ENCODE measurements around the gene IRF4. TPM values are rescaled to one million over a fixed set of nuclear protein-coding genes. Genes with fewer than 3 reads are reported as not detected.

The IRF4 gene
- total and polyA plus RNA-seq, 4 donors, result 0.11 to 1.0 (median 0.42) TPM

DNA sequence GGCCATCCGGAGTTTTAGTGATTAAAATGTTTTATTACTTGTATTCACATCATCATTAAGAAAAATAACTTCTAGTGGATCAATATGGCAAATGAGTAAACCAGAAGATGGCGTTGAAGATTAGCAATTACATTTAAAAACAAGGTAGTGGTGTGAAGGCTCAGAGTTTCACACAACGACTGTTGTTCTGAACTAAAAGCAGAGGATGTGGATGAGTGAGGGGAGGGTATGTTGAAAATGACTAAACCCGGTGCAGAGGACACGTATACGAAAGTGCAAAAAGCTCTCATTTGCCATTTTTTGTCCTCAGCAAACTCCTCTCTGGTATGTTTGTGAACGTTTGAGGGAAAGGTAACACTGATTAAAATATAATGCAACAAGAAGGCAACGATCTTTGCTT, 1.9 kb upstream of the IRF4 start:
- DNase-seq (ENCODE audit: low read depth in 4 of 6, low spot score in 6 of 6), result peak in 1 of 6 donors; percentile 30
- 60% methylated on average over 3 of the region's 8 CpGs for WGBS (ENCODE audit: insufficient coverage)
- H3K36me3 ChIP-seq (ENCODE audit: control insufficient read depth, insufficient read depth, low read length), result no peaks in the 10 kb centered on the region
- peaks cover 62% of the 10 kb centered on the region for H3K27me3 ChIP-seq (ENCODE audit: control insufficient read depth, insufficient read depth, low read length)
- no peaks in the 10 kb centered on the region for H3K9me3 ChIP-seq (ENCODE audit: control insufficient read depth, insufficient read depth, low read length)
- H3K27ac ChIP-seq (ENCODE audit: low read depth, low read length), result no peak overlapping the region
- H3K4me3 ChIP-seq (ENCODE audit: low read depth, low read length), result no peak overlapping the region
- H3K4me1 ChIP-seq (ENCODE audit: control insufficient read depth, insufficient read depth, low read length), result peaks cover 27% of the 10 kb centered on the region

DNA sequence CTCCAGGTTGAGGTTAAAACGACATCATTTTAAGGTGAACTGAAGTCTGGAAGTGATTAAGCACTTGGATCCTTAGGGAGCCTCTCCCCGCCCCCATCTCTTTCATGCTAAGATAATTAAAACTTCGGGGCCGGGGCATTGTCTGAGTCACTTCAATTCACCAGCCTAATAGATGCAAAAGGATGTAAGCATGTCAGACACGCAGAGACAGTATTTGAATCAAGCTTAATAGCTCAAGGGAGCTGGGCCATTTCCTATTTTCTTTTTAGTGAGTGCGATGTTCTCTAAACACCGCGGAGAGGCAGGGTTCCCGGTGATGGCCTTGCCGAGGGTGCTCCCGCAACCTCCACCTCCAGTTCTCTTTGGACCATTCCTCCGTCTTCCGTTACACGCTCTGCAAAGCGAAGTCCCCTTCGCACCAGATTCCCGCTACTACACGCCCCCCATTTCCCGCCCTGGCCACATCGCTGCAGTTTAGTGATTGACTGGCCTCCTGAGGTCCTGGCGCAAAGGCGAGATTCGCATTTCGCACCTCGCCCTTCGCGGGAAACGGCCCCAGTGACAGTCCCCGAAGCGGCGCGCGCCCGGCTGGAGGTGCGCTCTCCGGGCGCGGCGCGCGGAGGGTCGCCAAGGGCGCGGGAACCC, 516 bp upstream of the IRF4 start:
- H3K9me3 ChIP-seq (ENCODE audit: control insufficient read depth, insufficient read depth, low read length), result no peaks in the 10 kb centered on the region
- under 1% methylated on average over 40 of the region's 44 CpGs for WGBS (ENCODE audit: insufficient coverage)
- peaks cover 74% of the 10 kb centered on the region for H3K27me3 ChIP-seq (ENCODE audit: control insufficient read depth, insufficient read depth, low read length)
- H3K4me3 ChIP-seq (ENCODE audit: low read depth, low read length), result no peak overlapping the region
- H3K4me1 ChIP-seq (ENCODE audit: control insufficient read depth, insufficient read depth, low read length), result peaks cover 27% of the 10 kb centered on the region
- no peak overlapping the region for H3K27ac ChIP-seq (ENCODE audit: low read depth, low read length)
- peak in 2 of 6 donors; percentile 24 to 41 for DNase-seq (ENCODE audit: low read depth in 4 of 6, low spot score in 6 of 6)
- no peaks in the 10 kb centered on the region for H3K36me3 ChIP-seq (ENCODE audit: control insufficient read depth, insufficient read depth, low read length)

DNA sequence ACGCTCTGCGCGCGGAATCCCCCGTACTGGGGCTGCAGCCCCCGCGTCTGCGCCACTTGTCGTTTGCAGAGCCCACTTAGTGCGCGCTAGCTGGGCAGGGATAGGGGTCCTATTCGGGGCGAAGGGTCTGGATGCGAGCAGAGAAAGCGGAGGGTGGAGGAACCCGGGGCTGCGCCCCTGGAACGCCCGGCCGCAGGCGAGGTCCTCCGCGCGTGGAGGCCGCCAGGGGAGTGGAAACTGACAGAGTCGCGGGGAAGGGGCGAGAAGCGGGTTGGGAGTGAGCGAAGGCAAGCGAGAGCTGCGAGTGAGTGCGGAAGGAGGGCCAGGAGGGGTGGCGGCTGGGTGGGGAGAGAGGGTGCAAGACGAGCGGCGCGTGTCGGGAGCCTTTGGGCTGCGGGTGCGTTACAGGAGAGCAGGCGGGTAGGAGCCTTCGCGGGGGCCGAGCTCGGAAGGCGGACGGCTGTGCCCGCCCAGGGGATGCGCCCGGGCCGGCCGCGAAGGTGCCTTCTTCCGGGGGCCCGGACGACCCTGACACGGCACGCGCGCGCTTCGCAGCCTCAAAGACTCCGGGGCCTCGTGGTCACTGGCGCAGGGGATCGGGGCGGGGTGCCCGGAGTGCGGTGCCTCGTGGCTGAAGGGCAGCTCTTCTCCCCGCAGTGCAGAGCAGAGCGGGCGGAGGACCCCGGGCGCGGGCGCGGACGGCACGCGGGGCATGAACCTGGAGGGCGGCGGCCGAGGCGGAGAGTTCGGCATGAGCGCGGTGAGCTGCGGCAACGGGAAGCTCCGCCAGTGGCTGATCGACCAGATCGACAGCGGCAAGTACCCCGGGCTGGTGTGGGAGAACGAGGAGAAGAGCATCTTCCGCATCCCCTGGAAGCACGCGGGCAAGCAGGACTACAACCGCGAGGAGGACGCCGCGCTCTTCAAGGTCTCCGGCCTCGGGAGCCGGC, 1.2 kb downstream of the IRF4 start:
- Histone ChIP-seq H3K27me3 (ENCODE audit: control insufficient read depth, insufficient read depth, low read length) (peaks cover 79% of the 10 kb centered on the region), H3K4me3 (ENCODE audit: low read depth, low read length) (no peak overlapping the region), H3K27ac (ENCODE audit: low read depth, low read length) (no peak overlapping the region), H3K9me3 (ENCODE audit: control insufficient read depth, insufficient read depth, low read length) (no peaks in the 10 kb centered on the region), H3K36me3 (ENCODE audit: control insufficient read depth, insufficient read depth, low read length) (no peaks in the 10 kb centered on the region), H3K4me1 (ENCODE audit: control insufficient read depth, insufficient read depth, low read length) (peaks cover 27% of the 10 kb centered on the region)
- WGBS (ENCODE audit: insufficient coverage), result under 1% methylated on average over 108 of the region's 108 CpGs
- peak in 2 of 6 donors; percentile 26 to 50 for DNase-seq (ENCODE audit: low read depth in 4 of 6, low spot score in 6 of 6)

DNA sequence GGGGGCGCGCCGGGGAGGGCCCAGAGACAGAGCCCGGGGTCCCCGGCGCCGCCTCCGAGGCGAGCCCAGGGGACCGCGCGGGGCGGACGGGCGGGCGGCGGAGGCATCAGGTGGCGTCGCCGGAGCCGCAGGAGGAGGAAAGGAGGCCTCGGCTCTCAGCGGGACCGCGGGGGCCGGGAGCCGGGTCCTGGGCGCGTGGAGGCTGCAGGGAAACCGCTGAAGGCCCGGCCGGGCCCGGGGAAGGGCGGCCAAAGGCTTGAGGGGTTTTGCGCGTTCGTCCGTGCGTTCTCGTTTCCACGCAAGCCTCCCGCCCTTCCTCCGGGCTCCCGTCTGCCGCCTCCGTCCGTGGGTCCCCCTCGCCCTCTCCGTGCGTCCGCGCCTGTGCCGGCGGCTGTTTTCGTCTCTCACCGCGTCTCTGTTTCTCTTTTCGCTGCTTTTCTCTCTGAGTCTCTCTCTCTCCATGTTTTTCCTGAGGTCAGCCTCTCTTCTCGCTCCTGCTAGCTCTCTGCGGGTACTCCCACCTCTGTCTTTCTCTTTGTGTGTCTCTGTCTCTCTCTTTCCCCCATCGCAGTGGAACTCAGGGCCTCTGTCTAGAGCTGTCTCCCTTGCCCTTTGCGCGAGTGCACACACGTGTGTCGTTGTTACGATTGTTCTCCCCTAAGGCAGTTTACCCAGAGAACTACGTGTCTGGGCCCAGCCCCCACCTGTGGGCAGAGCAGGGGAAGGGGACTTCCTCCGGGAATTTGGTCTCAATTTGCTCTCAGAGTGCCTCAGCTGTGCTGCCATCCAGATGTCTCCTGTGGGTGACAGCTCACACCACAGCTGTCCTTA, 2.1 kb downstream of the IRF4 start:
- no peak overlapping the region for H3K27ac ChIP-seq (ENCODE audit: low read depth, low read length)
- WGBS (ENCODE audit: insufficient coverage), result 1% methylated on average over 68 of the region's 68 CpGs
- DNase-seq (ENCODE audit: low read depth in 4 of 6, low spot score in 6 of 6), result peak in 2 of 6 donors; percentile 12 to 22
- H3K9me3 ChIP-seq (ENCODE audit: control insufficient read depth, insufficient read depth, low read length), result no peaks in the 10 kb centered on the region
- H3K4me1 ChIP-seq (ENCODE audit: control insufficient read depth, insufficient read depth, low read length), result peaks cover 27% of the 10 kb centered on the region
- no peaks in the 10 kb centered on the region for H3K36me3 ChIP-seq (ENCODE audit: control insufficient read depth, insufficient read depth, low read length)
- no peak overlapping the region for H3K4me3 ChIP-seq (ENCODE audit: low read depth, low read length)
- peaks cover 74% of the 10 kb centered on the region for H3K27me3 ChIP-seq (ENCODE audit: control insufficient read depth, insufficient read depth, low read length)

DNA sequence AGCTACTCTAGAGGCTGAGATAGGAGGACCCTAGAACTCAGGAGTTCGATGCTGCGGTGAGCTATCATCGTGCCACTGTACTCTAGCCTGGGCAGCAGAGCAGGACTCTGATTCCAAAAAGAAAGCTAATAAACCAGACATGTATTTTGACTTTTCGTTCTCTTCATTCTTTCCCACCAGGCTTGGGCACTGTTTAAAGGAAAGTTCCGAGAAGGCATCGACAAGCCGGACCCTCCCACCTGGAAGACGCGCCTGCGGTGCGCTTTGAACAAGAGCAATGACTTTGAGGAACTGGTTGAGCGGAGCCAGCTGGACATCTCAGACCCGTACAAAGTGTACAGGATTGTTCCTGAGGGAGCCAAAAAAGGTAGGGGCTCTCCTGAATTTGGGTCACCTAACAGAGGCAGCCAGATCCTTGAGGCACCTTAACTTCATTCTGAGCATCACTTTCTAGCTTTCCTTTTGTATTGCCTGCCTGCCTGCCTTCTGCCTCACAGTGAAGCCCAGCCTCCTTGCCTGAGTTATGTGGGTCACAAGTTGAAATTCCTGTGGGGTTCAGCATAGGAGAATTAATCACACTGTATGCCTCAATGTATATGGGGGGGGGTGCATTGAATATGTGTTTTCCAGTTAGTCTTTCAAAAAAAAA, 3.2 kb downstream of the IRF4 start:
- WGBS (ENCODE audit: insufficient coverage), result 97% methylated on average over 12 of the region's 13 CpGs
- no peak overlapping the region for H3K4me3 ChIP-seq (ENCODE audit: low read depth, low read length)
- H3K27ac ChIP-seq (ENCODE audit: low read depth, low read length), result no peak overlapping the region
- H3K36me3 ChIP-seq (ENCODE audit: control insufficient read depth, insufficient read depth, low read length), result no peaks in the 10 kb centered on the region
- peaks cover 67% of the 10 kb centered on the region for H3K27me3 ChIP-seq (ENCODE audit: control insufficient read depth, insufficient read depth, low read length)
- H3K4me1 ChIP-seq (ENCODE audit: control insufficient read depth, insufficient read depth, low read length), result peaks cover 27% of the 10 kb centered on the region
- no peaks in the 10 kb centered on the region for H3K9me3 ChIP-seq (ENCODE audit: control insufficient read depth, insufficient read depth, low read length)
- DNase-seq (ENCODE audit: low read depth in 4 of 6, low spot score in 6 of 6), result no peak

DNA sequence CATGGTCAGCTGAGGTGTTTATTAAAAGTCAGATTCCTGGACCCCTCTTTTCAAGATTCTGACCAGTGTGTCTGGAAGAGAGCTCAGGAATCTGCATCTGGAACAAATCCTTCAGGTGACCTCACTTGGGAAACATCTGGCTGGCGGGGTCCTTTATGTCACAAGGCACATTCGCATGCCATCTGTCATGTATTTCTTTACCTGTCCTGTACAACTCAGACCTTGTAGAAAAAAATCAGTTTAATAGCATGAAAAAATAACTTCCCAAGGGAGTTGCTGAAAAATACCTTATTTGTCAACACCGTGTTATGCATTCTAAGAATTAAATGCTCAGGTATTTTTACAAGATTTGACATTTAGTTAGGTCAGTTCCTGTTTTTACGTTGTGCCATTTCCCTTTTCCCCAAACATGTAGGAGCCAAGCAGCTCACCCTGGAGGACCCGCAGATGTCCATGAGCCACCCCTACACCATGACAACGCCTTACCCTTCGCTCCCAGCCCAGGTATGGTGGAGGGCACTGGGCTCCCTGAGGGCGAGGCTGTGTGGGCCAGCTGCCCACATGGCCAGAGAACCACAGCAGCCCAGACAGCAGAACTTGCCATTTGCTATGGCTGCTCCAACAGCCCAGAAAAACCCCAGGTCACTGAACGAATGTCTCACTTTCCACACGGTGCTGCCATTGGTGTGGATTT, 4.0 kb downstream of the IRF4 start:
- Histone ChIP-seq H3K4me3 (ENCODE audit: low read depth, low read length) (no peak overlapping the region), H3K27me3 (ENCODE audit: control insufficient read depth, insufficient read depth, low read length) (peaks cover 59% of the 10 kb centered on the region), H3K36me3 (ENCODE audit: control insufficient read depth, insufficient read depth, low read length) (no peaks in the 10 kb centered on the region), H3K4me1 (ENCODE audit: control insufficient read depth, insufficient read depth, low read length) (peaks cover 27% of the 10 kb centered on the region), H3K9me3 (ENCODE audit: control insufficient read depth, insufficient read depth, low read length) (no peaks in the 10 kb centered on the region), H3K27ac (ENCODE audit: low read depth, low read length) (no peak overlapping the region)
- WGBS (ENCODE audit: insufficient coverage), result 87% methylated on average over 7 of the region's 10 CpGs
- no peak for DNase-seq (ENCODE audit: low read depth in 4 of 6, low spot score in 6 of 6)

DNA sequence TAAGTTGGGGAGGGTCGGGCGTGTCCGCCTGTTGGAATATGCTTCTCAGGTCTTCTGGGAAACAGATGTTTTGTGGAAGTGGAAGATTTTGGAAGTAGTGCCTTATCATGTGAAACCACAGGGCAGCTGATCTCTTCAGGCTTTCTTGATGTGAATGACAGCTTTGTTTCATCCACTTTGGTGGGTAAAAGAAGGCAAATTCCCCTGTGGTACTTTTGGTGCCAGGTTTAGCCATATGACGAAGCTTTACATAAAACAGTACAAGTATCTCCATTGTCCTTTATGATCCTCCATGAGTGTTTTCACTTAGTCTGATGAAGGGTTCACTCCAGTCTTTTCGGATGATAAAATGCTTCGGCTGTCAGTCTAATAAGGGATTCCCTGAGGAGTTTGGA, 4.6 kb downstream of the IRF4 start:
- peaks cover 54% of the 10 kb centered on the region for H3K27me3 ChIP-seq (ENCODE audit: control insufficient read depth, insufficient read depth, low read length)

DNA sequence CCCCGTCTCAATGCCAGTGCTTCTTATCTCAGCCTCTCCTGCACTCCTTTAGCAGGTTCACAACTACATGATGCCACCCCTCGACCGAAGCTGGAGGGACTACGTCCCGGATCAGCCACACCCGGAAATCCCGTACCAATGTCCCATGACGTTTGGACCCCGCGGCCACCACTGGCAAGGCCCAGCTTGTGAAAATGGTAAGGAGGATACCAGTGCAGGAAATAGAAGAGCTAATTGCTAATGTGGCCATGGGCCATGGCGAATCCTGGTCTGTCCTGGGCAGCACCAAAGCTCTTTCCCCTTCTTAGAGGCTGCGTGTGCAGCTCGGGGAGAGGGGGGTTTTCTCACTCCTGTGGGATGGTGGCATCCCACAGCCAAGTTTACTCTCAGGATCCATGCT, 5.5 kb downstream of the IRF4 start:
- Histone ChIP-seq H3K27me3 (ENCODE audit: control insufficient read depth, insufficient read depth, low read length) (peaks cover 46% of the 10 kb centered on the region), H3K27ac (ENCODE audit: low read depth, low read length) (no peak overlapping the region), H3K9me3 (ENCODE audit: control insufficient read depth, insufficient read depth, low read length) (no peaks in the 10 kb centered on the region), H3K36me3 (ENCODE audit: control insufficient read depth, insufficient read depth, low read length) (no peaks in the 10 kb centered on the region), H3K4me3 (ENCODE audit: low read depth, low read length) (no peak overlapping the region), H3K4me1 (ENCODE audit: control insufficient read depth, insufficient read depth, low read length) (peaks cover 17% of the 10 kb centered on the region)
- 97% methylated on average over 8 of the region's 13 CpGs for WGBS (ENCODE audit: insufficient coverage)
- no peak for DNase-seq (ENCODE audit: low read depth in 4 of 6, low spot score in 6 of 6)

More for the DNA sequence above, 4.6 kb downstream of the IRF4 start:
- H3K4me3 ChIP-seq (ENCODE audit: low read depth, low read length), result no peak overlapping the region
- no peak overlapping the region for H3K27ac ChIP-seq (ENCODE audit: low read depth, low read length)
- no peak for DNase-seq (ENCODE audit: low read depth in 4 of 6, low spot score in 6 of 6)
- peaks cover 24% of the 10 kb centered on the region for H3K4me1 ChIP-seq (ENCODE audit: control insufficient read depth, insufficient read depth, low read length)
- H3K9me3 ChIP-seq (ENCODE audit: control insufficient read depth, insufficient read depth, low read length), result no peaks in the 10 kb centered on the region
- WGBS (ENCODE audit: insufficient coverage), result 89% methylated on average over 3 of the region's 6 CpGs
- H3K36me3 ChIP-seq (ENCODE audit: control insufficient read depth, insufficient read depth, low read length), result no peaks in the 10 kb centered on the region

All from spinal cord (tissue), 10 donors.